Fibroblast of villous mesenchyme (primary cell): ENCODE measurements around the gene A3GALT2. TPM values are rescaled to one million over a fixed set of nuclear protein-coding genes. Genes with fewer than 3 reads are reported as not detected.

Source experiments
- DNase-seq: peaks from one replicate; pipeline ENCODE4 v3.0.0-alpha.2; 2010; ENCODE audit warnings: low read depth
- H3K4me3 ChIP-seq: 2 replicates; pipeline ENCODE4 v1.5.1; 2011; ENCODE audit warnings: low read depth, mild to moderate bottlenecking, low read length
- CTCF ChIP-seq: IDR thresholded peaks from 2 replicates; pipeline ENCODE4 v1.5.1; 2012; ENCODE audit warnings: low read depth, mild to moderate bottlenecking, low read length; ENCODE audit not compliant: insufficient read depth
- total RNA-seq: library from RNA; depleted of rRNA; stranded (reverse); fragments of >200 nt; gene quantifications from 2 replicates; pipeline ENCODE4 v1.2.3, GENCODE V29; 2012

The A3GALT2 gene
- total RNA-seq, 1 donor = not detected

GRCh38 chr1:33273961-33274371, 46.9 kb downstream of the A3GALT2 start:
- H3K4me3 ChIP-seq = no peak overlapping the region
- DNase-seq = no peak
- no peak for TF ChIP-seq CTCF

GRCh38 chr1:33273406-33273805, 47.5 kb downstream of the A3GALT2 start:
- DNase-seq = no peak
- H3K4me3 ChIP-seq = no peak overlapping the region
- no peak for TF ChIP-seq CTCF

- DNase-seq = no peak
- no peak overlapping the region for H3K4me3 ChIP-seq
- no peak for TF ChIP-seq CTCF
These were observed 48.0 kb downstream of the A3GALT2 start for GRCh38 chr1:33272930-33273329.

GRCh38 chr1:33272509-33272908, 48.4 kb downstream of the A3GALT2 start:
- no peak for TF ChIP-seq CTCF
- H3K4me3 ChIP-seq = no peak overlapping the region
- no peak for DNase-seq

GRCh38 chr1:33271666-33272505, 49.0 kb downstream of the A3GALT2 start:
- TF ChIP-seq CTCF = no peak
- DNase-seq = no peak
- H3K4me3 ChIP-seq = no peak overlapping the region

GRCh38 chr1:33270808-33271465, 50.0 kb downstream of the A3GALT2 start:
- H3K4me3 ChIP-seq = no peak overlapping the region
- no peak for DNase-seq
- TF ChIP-seq CTCF = no peak

GRCh38 chr1:33270379-33270778, 50.5 kb downstream of the A3GALT2 start:
- no peak for DNase-seq
- no peak overlapping the region for H3K4me3 ChIP-seq
- no peak for TF ChIP-seq CTCF
